Measurements from ENCODE around the gene ZC3HAV1.

DNA sequence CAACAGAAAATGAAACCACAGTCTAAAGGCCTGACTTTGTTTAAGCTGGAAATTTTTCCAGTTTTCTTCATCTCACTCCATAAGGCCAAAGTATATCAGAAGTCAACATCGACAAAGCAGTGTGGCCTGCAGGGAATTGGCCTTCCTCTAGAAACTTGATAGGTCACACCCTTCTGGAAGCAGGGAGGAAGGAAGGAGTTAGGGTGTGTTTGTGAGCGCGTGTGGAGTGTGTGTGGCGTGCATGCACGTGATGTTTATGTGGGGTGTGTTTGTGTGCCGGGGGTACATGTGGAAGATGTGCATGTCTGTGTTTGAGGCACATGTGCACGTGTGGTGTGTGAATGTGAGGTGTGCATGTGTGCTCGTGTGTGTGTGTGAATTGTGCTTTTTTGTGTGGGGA lies 28.6 kb downstream of the ZC3HAV1 start:
- TF ChIP-seq, protein P1, sequence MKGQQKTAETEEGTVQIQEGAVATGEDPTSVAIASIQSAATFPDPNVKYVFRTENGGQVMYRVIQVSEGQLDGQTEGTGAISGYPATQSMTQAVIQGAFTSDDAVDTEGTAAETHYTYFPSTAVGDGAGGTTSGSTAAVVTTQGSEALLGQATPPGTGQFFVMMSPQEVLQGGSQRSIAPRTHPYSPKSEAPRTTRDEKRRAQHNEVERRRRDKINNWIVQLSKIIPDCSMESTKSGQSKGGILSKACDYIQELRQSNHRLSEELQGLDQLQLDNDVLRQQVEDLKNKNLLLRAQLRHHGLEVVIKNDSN (IDR thresholded peaks at IDR 0.05): no peak
- no peak for TF ChIP-seq EGR1 (IDR thresholded peaks at IDR 0.05)
